Ovary (tissue), 9 donors: Measurements from ENCODE around the gene CYP46A1. TPM values are rescaled to one million over a fixed set of nuclear protein-coding genes. Genes with fewer than 3 reads are reported as not detected.

Experiments
- DNase-seq, 5 donors: peaks; one replicate each; pipeline ENCODE4 v3.0.0-alpha.2; 2019 to 2020
- H3K27ac ChIP-seq, 2 donors: fragments of 200-600 bp; one replicate each; pipeline versions ENCODE4 v1.5.1 to v1.8.0; 2019 to 2022
- H3K27me3 ChIP-seq: fragments of 200-600 bp; one replicate; pipeline ENCODE4 v1.8.0; 2022
- H3K36me3 ChIP-seq: fragments of 200-600 bp; sonication (generic); one replicate; pipeline ENCODE4 v1.5.1; 2019
- H3K4me1 ChIP-seq: one replicate; pipeline ENCODE4 v1.8.1; 2013; ENCODE audit warnings: mild to moderate bottlenecking, moderate library complexity; ENCODE audit not compliant: insufficient read depth
- H3K4me3 ChIP-seq: fragments of 200-600 bp; sonication (generic); one replicate; pipeline ENCODE4 v1.5.1; 2017
- H3K9me3 ChIP-seq, 2 donors: fragments of 200-600 bp in 1 of 2; sonication (generic) in 1 of 2; one replicate each; pipeline versions ENCODE4 v1.5.1 to v1.8.1; 2013 to 2019; ENCODE audit warnings: mild to moderate bottlenecking in 1 of 2, moderate library complexity in 1 of 2
- CTCF ChIP-seq, 3 donors: fragments of 450-650 bp in 2 of 3; fragments of 200-600 bp in 1 of 3; IDR thresholded peaks; one replicate each; pipeline versions ENCODE4 v1.5.1 to v1.8.0; 2016 to 2022; ENCODE audit warnings: antibody characterized with exemption in 3 of 3, mild to moderate bottlenecking in 1 of 3
- EP300 ChIP-seq: sonication (generic); formaldehyde crosslinking; IDR thresholded peaks from one replicate; pipeline ENCODE4 v1.6.1; 2017; ENCODE audit warnings: antibody characterized with exemption
- POLR2A ChIP-seq: fragments of 450-650 bp; IDR thresholded peaks from one replicate; pipeline ENCODE4 v1.6.1; 2017; ENCODE audit warnings: antibody characterized with exemption, mild to moderate bottlenecking, moderate library complexity
- WGBS, 3 donors: extraction: QIAGEN DNeasy Blood & Tissue Kit in 1 of 3; methylation state at CpG; one replicate each; pipeline versions ENCODE4 v1.1.5 to v1.1.7; 2013 to 2017; 5-methylcytosine and 5-hydroxymethylcytosine counted together
- intact Hi-C, 4 donors: fragments of 100-400 bp; cut with DNase I; formaldehyde crosslinking; loops; one replicate each; pipeline versions ENCODE4 v1.11.0 to v1.15.1; 2022 to 2023
- polyA plus RNA-seq, 2 donors: library from polyadenylated mRNA; stranded (reverse); fragments of 200-250 nt in 1 of 2; fragments of 350-450 nt in 1 of 2; fragmentation: Illumina TruSeq in 1 of 2; extraction: RNeasy Lipid Tissue Mini Kit (QIAGEN cat#74804) in 1 of 2; gene quantifications; one replicate each; pipeline ENCODE4 v1.2.3, GENCODE V29; 2013 to 2014
- total RNA-seq, 7 donors: library from RNA; depleted of rRNA in 2 of 7; stranded (reverse); fragments of >200 nt in 2 of 7; fragmentation: NEBNext Ultra II Directional in 3 of 7; extraction: Animal tissue kit (Norgen Biotek cat#: 25700) in 3 of 7; gene quantifications; one replicate each; pipeline versions ENCODE4 v1.1.0 to v1.2.4, GENCODE V29; 2016 to 2023
- donor health status: DM: no; HTN: no; CAD: no; lungs with moderate emphysema.
- donor health status: DM: no; HTN: no; CAD: no.
- donor health status: Bipolar disorder and iron deficiency.
- donor health status: DM: yes; HTN: yes; CAD: no.
- donor health status: DM: no; HTN: no; CAD: no.
- donor health status: DM: yes; HTN: yes; CAD: no.

The CYP46A1 gene
- total and polyA plus RNA-seq, 9 donors = 0.48 to 4.9 (median 1.7) TPM

DNA sequence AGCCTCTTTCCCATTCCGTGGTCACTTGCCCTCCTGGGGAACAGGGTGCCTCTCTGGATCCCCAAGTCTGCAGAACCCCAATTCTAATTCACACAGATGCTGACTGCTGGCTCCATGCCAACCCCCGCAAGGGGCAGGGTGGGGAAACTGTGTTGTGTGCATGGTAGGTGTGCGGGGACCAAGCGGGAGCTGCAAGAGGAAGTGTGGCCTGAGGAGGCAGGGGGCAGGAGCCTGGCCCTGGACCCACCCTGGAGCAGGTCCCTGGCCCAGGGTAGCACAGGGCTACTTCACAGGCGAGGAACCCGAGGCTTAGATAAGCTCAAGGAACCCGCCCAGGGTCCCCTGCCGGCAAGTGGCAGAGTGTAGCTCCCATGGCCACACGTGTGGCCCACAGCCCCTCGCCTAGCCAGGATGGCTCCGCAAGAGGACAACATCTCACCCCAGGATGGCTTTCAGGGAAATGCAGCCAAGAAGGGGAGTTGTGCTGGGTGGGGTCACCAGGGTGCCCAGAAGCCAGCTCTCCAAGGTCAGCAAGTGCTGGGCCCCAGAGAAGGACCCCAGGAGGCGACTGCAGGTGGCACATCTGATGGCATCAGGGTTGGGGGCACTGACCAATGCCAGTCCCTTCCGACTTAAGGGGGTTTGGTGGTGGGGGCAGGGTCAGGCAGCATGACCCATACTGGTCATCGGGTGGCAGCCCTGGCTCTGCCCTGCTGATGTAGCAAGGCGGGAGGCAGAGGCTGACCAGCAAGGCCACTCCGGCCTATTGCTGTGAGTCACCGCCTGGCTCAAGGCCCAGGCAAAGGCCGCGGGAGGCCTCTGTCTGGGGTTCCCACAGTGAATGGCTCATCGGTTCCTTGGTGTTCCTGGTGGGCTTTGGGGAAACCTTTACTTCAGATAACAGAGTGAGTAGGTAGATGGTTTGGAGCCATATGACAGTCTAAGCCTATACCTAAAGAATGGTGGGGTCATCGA is 71.8 kb downstream of the CYP46A1 start:
- peak; percentile 89 to 93 (median 91) for DNase-seq
- Histone ChIP-seq H3K4me3 (no peak overlapping the region), H3K27me3 (no peaks in the 10 kb centered on the region), H3K9me3 (no peaks in the 10 kb centered on the region), H3K4me1 (peaks cover 14% of the 10 kb centered on the region), H3K36me3 (no peaks in the 10 kb centered on the region), H3K27ac (no peak overlapping the region)
- intact Hi-C loops = no loop called here
- 40 to 46% (median 43%) methylated on average over 19 to 21 of the region's 21 CpGs for WGBS, 3 donors
- TF ChIP-seq CTCF (IDR thresholded peaks at IDR 0.05) (no peak), EP300 (no peak), POLR2A (no peak)

DNA sequence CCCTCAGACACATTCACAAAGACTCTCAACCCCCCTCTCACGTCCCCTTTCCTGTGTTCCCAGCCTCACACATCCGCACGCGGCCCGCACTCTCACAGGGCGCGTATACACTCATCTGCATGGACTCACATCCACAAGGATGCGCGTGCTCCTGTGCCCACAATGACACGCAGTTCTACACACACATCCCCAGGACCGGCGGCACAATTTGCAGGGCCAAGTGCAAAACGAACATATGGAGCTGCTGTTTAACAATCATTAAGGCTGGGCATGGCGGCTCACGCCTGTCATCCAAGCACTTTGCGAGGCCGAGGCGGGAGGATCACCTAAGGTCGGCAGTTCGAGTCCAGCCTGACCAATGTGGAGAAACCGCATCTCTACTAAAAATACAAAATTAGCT is 72.7 kb downstream of the CYP46A1 start:
- intact Hi-C loops = no loop called here
- Histone ChIP-seq H3K36me3 (no peaks in the 10 kb centered on the region), H3K27ac (no peak overlapping the region)

GRCh38 chr14:99757331-99758070 is 73.4 kb downstream of the CYP46A1 start:
- 75 to 79% (median 76%) methylated on average over 12 of the region's 12 CpGs for WGBS, 3 donors
- intact Hi-C loops = loop anchor here in 1 of 4 donors (2.0 kb wide), 1 partner anchor 33 kb away; no protein-coding TSS in a partner anchor
- TF ChIP-seq CTCF (IDR thresholded peaks at IDR 0.05) = no peak
- TF ChIP-seq EP300 = no peak
- TF ChIP-seq POLR2A = no peak
- Histone ChIP-seq H3K27ac (no peak overlapping the region), H3K36me3 (no peaks in the 10 kb centered on the region), H3K4me3 (no peak overlapping the region), H3K9me3 (no peaks in the 10 kb centered on the region), H3K4me1 (peaks cover 7% of the 10 kb centered on the region), H3K27me3 (no peaks in the 10 kb centered on the region)
- no peak for DNase-seq

More for the DNA sequence above, 72.7 kb downstream of the CYP46A1 start:
- TF ChIP-seq POLR2A = no peak
- no peak for TF ChIP-seq EP300
- no peak for TF ChIP-seq CTCF (IDR thresholded peaks at IDR 0.05)
- H3K27me3 ChIP-seq = no peaks in the 10 kb centered on the region
- peaks cover 14% of the 10 kb centered on the region for H3K4me1 ChIP-seq
- DNase-seq = peak in 1 of 5 donors; percentile 27
- no peaks in the 10 kb centered on the region for H3K9me3 ChIP-seq
- WGBS, 3 donors = 94 to 97% (median 95%) methylated on average over 21 of the region's 21 CpGs
- no peak overlapping the region for H3K4me3 ChIP-seq

DNA sequence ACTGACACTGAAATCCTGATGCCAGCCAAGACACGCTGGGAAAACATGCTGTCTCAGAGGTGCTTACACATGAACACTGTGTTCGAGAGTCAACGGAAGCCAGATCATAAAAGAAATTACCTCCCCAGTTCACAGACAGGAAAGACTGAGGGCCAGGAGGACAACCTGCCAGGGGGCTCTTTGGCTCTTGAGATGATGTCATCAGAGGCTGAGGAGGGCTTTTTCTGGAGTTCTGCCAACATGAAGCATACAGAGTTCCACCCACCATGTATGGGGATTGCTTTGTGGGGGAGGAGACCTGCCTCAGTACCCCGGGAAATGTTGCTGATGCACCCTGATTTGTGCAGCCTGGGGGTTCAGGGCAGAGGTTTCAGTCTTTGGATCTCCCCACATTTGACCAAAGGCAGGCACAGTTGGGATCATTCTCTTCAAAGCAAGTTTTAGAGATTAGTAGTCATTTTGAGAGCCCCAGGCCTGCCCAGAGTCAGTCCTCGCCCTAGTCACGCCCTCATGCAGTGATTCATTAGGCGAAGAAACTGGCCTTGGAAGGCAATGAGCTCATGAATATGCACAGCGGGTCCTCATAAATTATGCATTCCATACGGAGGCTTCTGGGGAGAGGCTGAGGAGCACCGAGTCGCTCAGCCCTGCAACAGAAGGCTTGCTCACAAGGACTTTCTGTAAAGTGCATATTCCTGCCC is 74.2 kb downstream of the CYP46A1 start:
- H3K27me3 ChIP-seq = no peaks in the 10 kb centered on the region
- TF ChIP-seq EP300 (no peak), POLR2A (no peak), CTCF (IDR thresholded peaks at IDR 0.05) (no peak)
- no peak for DNase-seq
- H3K36me3 ChIP-seq = no peaks in the 10 kb centered on the region
- H3K27ac ChIP-seq = no peak overlapping the region
- intact Hi-C loops = loop anchor here in 1 of 4 donors (2.0 kb wide), 1 partner anchor 33 kb away; no protein-coding TSS in a partner anchor
- no peak overlapping the region for H3K4me3 ChIP-seq
- 55 to 71% (median 70%) methylated on average over 11 of the region's 11 CpGs for WGBS, 3 donors
- H3K4me1 ChIP-seq = peaks cover 6% of the 10 kb centered on the region
- no peaks in the 10 kb centered on the region for H3K9me3 ChIP-seq
